SJCRH30 (cell line): ENCODE measurements around the gene GEMIN8. TPM values are rescaled to one million over a fixed set of nuclear protein-coding genes. Genes with fewer than 3 reads are reported as not detected.

Experiments
- DNase-seq, 2 experiments: peaks; one replicate each; pipeline ENCODE4 v3.0.0-alpha.2; 2015 to 2020
- H3K27ac ChIP-seq: fragments of 250-450 bp; sonication (Bioruptor Pico); 2 replicates; pipeline ENCODE4 v1.5.1; 2020; ENCODE audit warnings: mild to moderate bottlenecking, moderate library complexity
- H3K27me3 ChIP-seq: fragments of 250-450 bp; sonication (Bioruptor Pico); 2 replicates; pipeline ENCODE4 v1.5.1; 2020; ENCODE audit warnings: mild to moderate bottlenecking, moderate library complexity
- H3K36me3 ChIP-seq: fragments of 250-450 bp; sonication (Bioruptor Pico); 2 replicates; pipeline ENCODE4 v1.5.1; 2020; ENCODE audit warnings: mild to moderate bottlenecking, moderate library complexity
- H3K4me1 ChIP-seq: fragments of 250-450 bp; sonication (Bioruptor Pico); 2 replicates; pipeline ENCODE4 v1.5.1; 2020; ENCODE audit warnings: mild to moderate bottlenecking, moderate library complexity
- H3K4me3 ChIP-seq: fragments of 250-450 bp; sonication (Bioruptor Pico); 2 replicates; pipeline ENCODE4 v1.5.1; 2020; ENCODE audit warnings: mild to moderate bottlenecking, moderate library complexity
- H3K9me3 ChIP-seq: fragments of 250-450 bp; sonication (Bioruptor Pico); replicated peaks from 2 replicates; pipeline ENCODE4 v1.5.1; 2020; ENCODE audit warnings: mild to moderate bottlenecking, moderate library complexity
- total RNA-seq: library from RNA; depleted of rRNA; stranded (reverse); fragments of >200 nt; shearing (Covaris generic); gene quantifications from 2 replicates; pipeline ENCODE4 v1.2.3, GENCODE V29; 2014; rRNA removed

GEMIN8 gene, protein sequence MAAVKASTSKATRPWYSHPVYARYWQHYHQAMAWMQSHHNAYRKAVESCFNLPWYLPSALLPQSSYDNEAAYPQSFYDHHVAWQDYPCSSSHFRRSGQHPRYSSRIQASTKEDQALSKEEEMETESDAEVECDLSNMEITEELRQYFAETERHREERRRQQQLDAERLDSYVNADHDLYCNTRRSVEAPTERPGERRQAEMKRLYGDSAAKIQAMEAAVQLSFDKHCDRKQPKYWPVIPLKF
- total RNA-seq = 9.5 and 11.7 TPM in 2 replicates

DNA sequence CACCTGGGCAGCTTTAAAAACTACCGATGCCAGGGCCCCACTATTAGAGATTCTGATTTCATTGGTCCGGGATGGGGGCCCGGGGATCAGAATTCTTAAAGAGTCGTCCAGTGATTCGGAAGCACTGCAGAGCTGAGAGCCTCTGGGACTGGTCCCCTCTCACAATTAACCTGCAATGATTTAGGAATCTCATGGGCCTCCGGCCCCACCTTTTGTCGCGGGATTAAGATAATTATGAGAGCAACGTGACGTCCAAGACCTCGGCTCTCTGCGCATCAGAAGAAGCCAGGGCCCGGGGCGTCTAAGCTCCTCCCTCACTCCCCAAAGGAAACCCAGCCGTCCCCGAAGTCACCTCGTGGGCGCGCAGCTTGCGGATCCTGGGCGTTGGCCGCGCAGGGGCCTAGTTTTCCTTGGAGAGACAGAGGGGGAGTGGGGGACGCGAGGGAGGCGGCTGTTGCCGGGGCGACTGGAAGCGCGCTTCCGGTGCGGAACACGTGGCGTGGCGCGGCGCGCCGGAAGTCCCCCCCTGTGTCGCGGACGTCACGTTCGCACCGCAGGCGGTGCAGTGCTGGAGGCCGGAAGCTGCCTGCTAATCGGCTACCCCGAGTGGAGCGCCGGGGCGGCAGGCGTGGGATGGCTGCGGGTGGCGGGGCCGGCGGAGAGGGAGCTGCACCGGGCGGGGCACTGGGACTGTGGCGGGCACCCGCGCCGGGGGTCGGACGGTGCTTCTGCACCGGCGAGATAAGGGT, at the start of gene GEMIN8:
GEMIN8 (minus strand) TSS at position 468 of the 749 bp plus-strand sequence. CDS start 8,414 bp downstream, outside the sequence.
- H3K4me3 ChIP-seq = peak within 1 kb of the TSS; percentile 70
- no peaks in the 10 kb centered on the region for H3K9me3 ChIP-seq
- no peaks in the 10 kb centered on the region for H3K27me3 ChIP-seq
- DNase-seq = peak; percentile 96
- peaks cover 6% of the 10 kb centered on the region for H3K4me1 ChIP-seq
- no peaks in the 10 kb centered on the region for H3K36me3 ChIP-seq
- peak within 1 kb of the TSS; percentile 71 for H3K27ac ChIP-seq

DNA sequence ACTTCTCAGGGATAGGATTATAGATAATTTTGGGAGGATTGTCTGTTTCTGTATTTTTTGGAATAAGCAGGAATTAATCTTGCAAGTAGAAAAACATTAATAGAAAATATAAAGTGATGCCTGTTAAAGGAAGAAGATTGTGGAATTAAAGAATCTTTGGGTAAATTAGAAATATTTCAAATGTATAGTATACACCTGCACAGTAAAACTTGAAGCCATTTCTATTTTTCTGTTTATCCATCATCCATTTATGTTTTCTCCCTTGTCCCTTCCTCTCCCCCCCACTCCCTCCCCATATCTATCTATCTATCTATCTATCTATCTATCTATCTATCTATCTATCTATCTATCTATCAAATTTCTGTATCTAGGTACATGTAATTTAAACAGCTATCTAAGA, 46.9 kb upstream of the GEMIN8 start:
- Histone ChIP-seq H3K4me3 (no peak overlapping the region), H3K27ac (no peak overlapping the region), H3K9me3 (no peaks in the 10 kb centered on the region; the same call in 1 of the 2 replicates), H3K27me3 (peaks cover 5% of the 10 kb centered on the region; the same call in 1 of the 2 replicates), H3K4me1 (no peaks in the 10 kb centered on the region), H3K36me3 (no peaks in the 10 kb centered on the region)
- no peak for DNase-seq

DNA sequence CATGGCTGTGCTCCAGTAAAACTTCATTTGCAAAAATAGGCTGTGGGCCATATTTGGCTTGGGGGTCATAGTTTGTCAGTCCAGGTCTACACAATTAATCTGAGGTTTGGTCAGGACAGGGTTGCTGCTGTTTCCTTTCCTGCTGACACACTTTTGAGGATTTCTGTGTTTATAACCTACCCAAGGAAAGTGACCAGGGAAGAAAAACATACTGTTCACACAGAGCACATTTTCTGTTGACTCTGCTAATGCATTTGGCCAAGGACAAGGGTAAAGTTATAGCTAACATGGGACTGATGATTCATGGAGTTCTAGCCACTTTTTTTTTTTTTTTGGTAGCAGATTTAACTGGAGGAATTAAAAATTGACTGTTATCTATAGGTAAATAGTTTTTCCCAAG, 43.9 kb upstream of the GEMIN8 start:
- Histone ChIP-seq H3K4me3 (no peak overlapping the region), H3K36me3 (no peaks in the 10 kb centered on the region), H3K9me3 (no peaks in the 10 kb centered on the region; the same call in 1 of the 2 replicates), H3K27me3 (peaks cover 7% of the 10 kb centered on the region; the same call in 1 of the 2 replicates), H3K4me1 (no peaks in the 10 kb centered on the region), H3K27ac (no peak overlapping the region)
- no peak for DNase-seq

DNA sequence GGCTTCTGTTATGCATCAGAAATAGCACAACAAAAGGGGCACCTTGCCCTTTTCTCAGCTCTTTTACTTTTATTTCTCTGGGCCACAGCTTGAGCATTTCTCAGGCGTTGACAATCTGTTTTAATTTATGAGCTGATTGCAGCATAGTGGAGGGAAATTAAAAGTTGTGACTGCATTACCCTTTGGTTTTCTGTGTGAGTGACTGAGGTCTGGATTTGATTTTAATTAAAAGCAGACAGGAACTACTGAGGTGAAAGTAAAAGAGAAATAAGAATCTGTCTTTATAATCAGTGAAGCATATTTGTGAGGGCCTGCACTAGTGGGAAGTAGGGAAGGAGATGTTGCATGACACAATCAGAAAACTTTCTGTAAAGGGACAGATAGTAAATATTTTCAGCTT, 43.4 kb upstream of the GEMIN8 start:
- Histone ChIP-seq H3K27ac (no peak overlapping the region), H3K4me1 (no peaks in the 10 kb centered on the region), H3K27me3 (peaks cover 7% of the 10 kb centered on the region; the same call in 1 of the 2 replicates), H3K9me3 (no peaks in the 10 kb centered on the region; the same call in 1 of the 2 replicates), H3K36me3 (no peaks in the 10 kb centered on the region), H3K4me3 (no peak overlapping the region)
- no peak for DNase-seq

DNA sequence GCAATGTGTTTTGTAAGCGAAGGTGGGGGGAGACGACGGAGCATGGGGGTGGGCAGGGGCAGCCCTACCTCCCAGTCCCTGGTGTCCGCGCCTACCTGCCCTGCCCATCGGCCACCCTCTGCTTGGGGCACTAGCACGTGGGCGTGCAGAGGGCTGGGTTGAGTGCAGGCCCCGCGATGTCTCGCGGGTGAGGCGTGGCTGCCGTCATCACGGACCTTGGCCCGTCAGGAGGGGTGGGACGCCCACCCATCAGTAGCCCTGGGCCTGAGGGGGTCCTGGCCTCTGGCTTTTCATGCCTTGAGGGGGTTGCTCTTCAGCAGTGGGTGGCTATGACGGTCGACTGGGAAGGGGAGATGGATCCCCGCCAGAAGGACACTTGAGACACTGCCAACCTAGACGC, 36.1 kb upstream of the GEMIN8 start:
- no peak for DNase-seq
- Histone ChIP-seq H3K36me3 (no peaks in the 10 kb centered on the region), H3K4me1 (no peaks in the 10 kb centered on the region), H3K27ac (no peak overlapping the region), H3K9me3 (no peaks in the 10 kb centered on the region), H3K4me3 (no peak overlapping the region), H3K27me3 (no peaks in the 10 kb centered on the region)

DNA sequence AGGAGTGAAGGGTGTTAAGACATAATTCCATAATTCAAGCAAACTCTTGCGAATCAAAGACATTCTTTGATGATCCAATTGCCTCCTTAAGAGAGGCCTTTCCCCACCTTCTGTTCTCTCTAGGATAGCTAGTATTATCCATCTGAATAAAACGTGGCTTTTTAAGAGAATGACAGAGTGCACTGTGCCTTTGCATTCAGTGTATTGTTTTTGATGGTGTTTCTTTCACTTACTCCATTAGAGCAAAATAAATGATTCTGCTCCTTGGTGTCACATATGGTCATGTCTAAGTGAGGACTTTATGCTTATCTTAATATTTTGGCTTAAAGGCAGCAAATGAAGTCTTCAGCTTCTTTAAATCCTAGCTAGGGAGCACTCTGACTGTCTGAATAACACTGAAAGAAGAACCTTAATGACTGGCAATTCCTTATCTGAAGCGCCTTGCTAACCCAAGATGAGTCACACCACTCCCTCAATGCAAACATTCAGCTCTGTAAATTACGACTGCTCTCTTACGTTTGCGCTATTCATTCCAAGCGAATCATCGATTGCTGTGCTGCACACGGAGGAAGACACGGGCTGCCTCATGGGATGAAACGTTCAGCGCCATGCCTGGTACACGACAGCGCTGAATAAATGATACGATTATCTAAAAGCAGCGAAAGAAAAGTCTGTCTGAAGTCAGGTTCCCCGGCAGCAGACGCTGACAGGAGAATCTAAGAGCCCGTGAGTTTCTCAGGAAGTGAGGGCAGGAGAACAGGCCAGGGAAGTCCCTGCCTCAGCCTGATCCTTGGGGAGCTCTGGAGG, 35.1 kb upstream of the GEMIN8 start:
- no peak for DNase-seq
- no peaks in the 10 kb centered on the region for H3K27me3 ChIP-seq
- H3K9me3 ChIP-seq = no peaks in the 10 kb centered on the region
- H3K4me3 ChIP-seq = no peak overlapping the region
- H3K36me3 ChIP-seq = no peaks in the 10 kb centered on the region
- no peaks in the 10 kb centered on the region for H3K4me1 ChIP-seq
- no peak overlapping the region for H3K27ac ChIP-seq

DNA sequence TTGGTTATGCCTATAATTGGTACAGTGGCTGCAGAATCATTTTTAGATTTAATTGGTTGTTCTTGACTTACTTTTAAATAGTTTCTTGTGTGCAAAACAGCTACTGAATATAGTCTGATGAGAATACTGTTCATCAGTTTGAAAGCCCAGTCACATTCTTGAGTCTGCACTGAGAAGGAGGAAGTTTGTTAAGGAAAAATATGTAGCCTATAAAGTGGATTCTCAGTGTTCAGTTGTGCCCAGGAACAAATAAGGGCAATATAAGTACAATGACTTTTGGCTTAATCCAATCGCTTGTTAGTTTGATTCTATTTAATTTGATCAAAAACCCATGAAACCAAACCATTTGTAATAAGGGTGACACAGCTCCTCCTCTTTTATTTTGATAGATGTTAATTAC, 32.8 kb upstream of the GEMIN8 start:
- H3K4me3 ChIP-seq = no peak overlapping the region
- no peak for DNase-seq
- H3K9me3 ChIP-seq = no peaks in the 10 kb centered on the region
- no peaks in the 10 kb centered on the region for H3K27me3 ChIP-seq
- H3K36me3 ChIP-seq = no peaks in the 10 kb centered on the region
- no peak overlapping the region for H3K27ac ChIP-seq
- H3K4me1 ChIP-seq = no peaks in the 10 kb centered on the region

DNA sequence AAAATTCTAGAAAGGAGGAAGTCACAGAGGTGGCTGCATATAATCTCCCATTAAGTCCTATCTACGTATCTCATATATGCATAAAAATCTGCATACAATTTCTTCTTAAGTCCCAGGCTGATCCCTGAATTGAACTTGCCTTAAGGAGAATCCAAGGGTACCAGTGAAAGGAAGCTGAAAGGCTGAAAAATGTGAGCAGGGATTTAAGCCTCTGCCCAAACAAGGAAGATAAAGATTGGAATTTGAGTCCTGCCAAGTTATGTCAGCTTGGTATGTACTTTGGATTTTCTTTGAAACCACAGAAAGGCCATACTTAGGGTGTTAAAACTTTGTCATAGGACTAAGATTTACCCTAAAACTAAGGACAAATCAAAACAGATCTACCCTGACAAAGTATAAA, 26.5 kb upstream of the GEMIN8 start:
- DNase-seq = peak in 1 of 2 experiments; percentile 8
- Histone ChIP-seq H3K9me3 (no peaks in the 10 kb centered on the region), H3K27me3 (no peaks in the 10 kb centered on the region), H3K4me3 (no peak overlapping the region), H3K36me3 (no peaks in the 10 kb centered on the region), H3K4me1 (0 out of 2 replicates have a peak, but pooled peaks cover 3% of the 10 kb centered on the region), H3K27ac (no peak overlapping the region)

DNA sequence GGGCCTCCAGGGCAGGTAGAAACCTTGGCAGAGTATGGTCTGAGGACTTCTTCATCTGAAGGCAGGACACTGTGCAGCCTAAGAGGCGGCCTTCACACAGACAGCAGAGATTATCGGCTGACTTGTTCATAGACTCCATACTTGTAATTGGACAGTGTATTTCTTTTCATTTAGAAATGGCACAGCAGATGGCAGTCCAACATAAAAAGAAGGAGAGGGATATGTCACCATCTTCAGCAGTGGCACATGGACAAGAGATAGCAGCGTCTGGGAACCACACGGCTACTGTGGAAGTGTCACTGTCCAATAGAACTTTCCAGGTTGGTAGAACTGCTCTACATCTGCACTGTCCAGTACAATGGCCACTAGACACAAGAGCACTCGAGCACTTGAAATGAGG, 21.7 kb upstream of the GEMIN8 start:
- H3K27ac ChIP-seq = no peak overlapping the region
- 0 out of 2 replicates have a peak, but pooled peaks cover under 1% of the 10 kb centered on the region for H3K4me1 ChIP-seq
- no peaks in the 10 kb centered on the region for H3K27me3 ChIP-seq
- H3K4me3 ChIP-seq = no peak overlapping the region
- H3K9me3 ChIP-seq = no peaks in the 10 kb centered on the region
- DNase-seq = peak in 1 of 2 experiments; percentile 24
- H3K36me3 ChIP-seq = no peaks in the 10 kb centered on the region

DNA sequence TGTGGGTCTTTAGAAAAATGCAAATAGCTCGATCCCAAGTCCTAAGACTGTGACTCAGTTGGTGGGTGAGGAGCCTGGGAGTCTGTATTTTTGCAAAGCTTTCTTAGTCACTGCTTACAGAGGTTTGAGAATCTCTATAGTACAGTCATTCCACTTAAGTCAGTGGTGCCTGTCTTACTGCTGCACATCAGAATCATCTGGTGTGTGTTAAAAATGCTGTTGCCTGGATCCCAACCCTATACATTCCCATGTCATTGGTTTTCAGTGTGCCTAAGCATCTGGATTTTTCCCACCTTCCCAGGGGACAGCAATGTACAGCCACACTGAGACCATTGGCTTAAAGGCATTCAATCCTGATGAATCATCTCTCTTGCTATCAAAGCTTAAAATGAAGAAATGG, 21.0 kb upstream of the GEMIN8 start:
- Histone ChIP-seq H3K9me3 (no peaks in the 10 kb centered on the region), H3K4me3 (no peak overlapping the region), H3K27ac (no peak overlapping the region), H3K4me1 (no peaks in the 10 kb centered on the region), H3K27me3 (no peaks in the 10 kb centered on the region), H3K36me3 (no peaks in the 10 kb centered on the region)
- no peak for DNase-seq

DNA sequence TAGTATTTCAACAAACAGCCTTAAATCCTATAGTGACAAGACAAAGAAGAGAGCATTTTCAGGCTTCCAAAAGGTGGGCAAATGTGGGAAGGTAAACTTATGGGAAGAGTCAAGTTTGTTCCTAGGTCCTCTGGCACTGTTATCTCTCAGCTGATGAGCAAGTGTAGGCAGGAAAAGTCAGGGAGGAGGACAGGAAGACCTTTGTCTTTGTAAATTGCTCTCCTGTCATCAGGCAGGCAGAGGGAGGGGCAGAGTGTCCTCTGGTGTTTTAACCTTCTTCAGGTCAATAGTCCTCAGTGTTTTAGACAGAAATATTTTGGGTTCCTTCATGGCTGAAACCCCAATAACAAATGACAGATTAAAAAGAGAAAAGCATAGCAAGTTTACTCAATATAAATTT, 13.5 kb upstream of the GEMIN8 start:
- Histone ChIP-seq H3K36me3 (no peaks in the 10 kb centered on the region), H3K27me3 (no peaks in the 10 kb centered on the region), H3K9me3 (no peaks in the 10 kb centered on the region), H3K4me3 (no peak overlapping the region), H3K4me1 (no peaks in the 10 kb centered on the region), H3K27ac (no peak overlapping the region)
- no peak for DNase-seq

DNA sequence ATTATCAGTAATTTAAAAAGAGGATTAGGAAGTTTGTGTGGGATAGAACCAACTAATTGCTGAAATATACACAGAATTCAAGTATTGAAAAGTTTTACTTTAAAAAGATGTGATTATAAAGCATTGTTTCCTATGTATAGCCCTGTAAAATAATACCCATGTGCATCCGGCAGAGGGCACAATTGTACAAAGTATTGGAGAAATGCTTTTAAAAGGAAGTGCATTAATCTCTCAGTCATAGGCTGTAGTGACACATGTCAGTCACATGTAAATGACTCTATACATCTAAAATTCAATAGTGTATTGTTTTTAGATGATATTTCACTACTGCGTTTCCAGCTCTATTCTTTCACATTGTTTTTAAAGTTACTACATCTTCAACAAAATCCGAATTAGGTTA, 9.7 kb upstream of the GEMIN8 start:
- H3K4me3 ChIP-seq = no peak overlapping the region
- H3K4me1 ChIP-seq = no peaks in the 10 kb centered on the region
- H3K27ac ChIP-seq = no peak overlapping the region
- peak; percentile 38 to 76 for DNase-seq
- H3K36me3 ChIP-seq = no peaks in the 10 kb centered on the region
- H3K27me3 ChIP-seq = no peaks in the 10 kb centered on the region
- H3K9me3 ChIP-seq = no peaks in the 10 kb centered on the region

DNA sequence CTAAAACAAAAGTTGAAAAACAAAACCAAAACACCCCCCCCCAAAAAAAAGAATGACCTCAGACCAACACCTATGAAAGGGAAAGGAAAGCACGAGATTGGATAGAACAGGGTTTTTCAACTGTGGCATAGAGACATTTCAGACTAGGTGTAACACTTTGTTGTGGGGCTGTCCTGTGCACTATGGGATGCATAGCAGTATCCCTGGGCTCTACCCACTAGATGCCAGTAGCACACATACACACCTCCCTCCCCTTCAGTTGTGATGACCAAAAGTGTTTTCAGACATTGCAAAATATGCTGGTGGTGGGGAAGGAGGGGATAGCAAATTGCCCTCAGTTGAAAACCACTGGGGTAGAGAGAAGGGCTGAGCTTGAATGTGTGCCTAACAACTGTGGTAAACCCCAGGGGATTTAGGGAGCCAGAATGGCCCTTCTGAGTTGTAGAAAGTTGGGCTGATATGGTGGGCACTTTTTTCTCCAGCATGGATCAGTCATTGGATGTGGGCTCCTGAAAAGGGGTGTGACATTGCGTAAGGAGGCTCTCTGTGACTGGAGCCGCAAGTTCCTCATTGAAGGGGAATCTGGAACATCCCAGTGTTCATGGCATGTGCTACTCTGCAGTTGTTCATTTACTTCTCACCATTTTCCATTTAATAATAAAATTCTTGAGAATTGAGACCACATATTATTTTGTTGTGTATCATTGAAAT, 8.8 kb upstream of the GEMIN8 start:
- Histone ChIP-seq H3K9me3 (no peaks in the 10 kb centered on the region), H3K27ac (no peak overlapping the region), H3K4me3 (no peak overlapping the region), H3K36me3 (no peaks in the 10 kb centered on the region), H3K4me1 (no peaks in the 10 kb centered on the region), H3K27me3 (no peaks in the 10 kb centered on the region)
- peak in 1 of 2 experiments; percentile 13 for DNase-seq

DNA sequence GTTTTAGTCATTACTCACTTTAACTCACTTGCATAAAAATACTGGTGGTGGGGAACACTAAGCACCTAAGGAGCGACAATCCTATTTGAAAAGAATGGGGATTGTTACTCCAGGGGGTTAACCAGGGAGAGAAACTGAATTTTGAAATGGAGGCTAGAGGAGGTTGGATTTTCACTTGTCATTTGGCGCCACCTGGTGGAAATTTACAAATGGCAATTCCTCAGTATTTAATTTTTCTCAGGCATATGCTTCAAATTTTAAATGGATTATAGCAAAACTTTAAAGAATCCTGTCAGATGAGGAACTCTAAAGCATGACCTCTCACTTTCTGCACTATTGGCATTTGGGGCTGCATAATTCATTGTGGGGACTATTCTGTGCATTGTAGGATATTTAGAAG, 2.7 kb upstream of the GEMIN8 start:
- no peaks in the 10 kb centered on the region for H3K9me3 ChIP-seq
- peaks cover 6% of the 10 kb centered on the region for H3K4me1 ChIP-seq
- no peaks in the 10 kb centered on the region for H3K36me3 ChIP-seq
- H3K27me3 ChIP-seq = no peaks in the 10 kb centered on the region
- H3K27ac ChIP-seq = no peak overlapping the region
- no peak overlapping the region for H3K4me3 ChIP-seq
- DNase-seq = peak; percentile 47 to 83
